K562 (cell line): ENCODE data around the gene INSL3. TPM values are rescaled to one million over a fixed set of nuclear protein-coding genes. Genes with fewer than 3 reads are reported as not detected.

Experiments used
- ATAC-seq: fragments of 200-7000 bp; cut with Tn5 transposase; 3 replicates; pipeline ENCODE4 v1.9.1; 2020; ENCODE audit warnings: moderate library complexity
- BruUV-seq: library from RNA; stranded (reverse); fragments of 400-500 nt; replicated peaks from 2 replicates; lab custom pipeline; 2021; lab: Mats Ljungman, UMichigan
- CTCF ChIA-PET: fragments of 300-600 bp; formaldehyde crosslinking; extraction: SDS; loops from one replicate; lab custom pipeline; 2021; ENCODE audit warnings: low intra/inter-chr PET ratio; lab: Yijun Ruan, JAX
- POLR2A ChIA-PET: fragments of 300-600, 350-650 bp; sonication (Branson Sonifier 250); formaldehyde crosslinking; extraction: SDS; loops from one replicate; lab custom pipeline; 2021; ENCODE audit warnings: antibody characterized with exemption, inconsistent platforms; lab: Yijun Ruan, JAX
- DNase-seq, 4 experiments: peaks; one replicate each; pipeline versions ENCODE4 v3.0.0 to v3.0.0-alpha.2; 2011 to 2018; ENCODE audit warnings: low spot score in 3 of 4, mixed read lengths in 3 of 4; ENCODE audit errors: extremely low read depth in 1 of 4
- FAIRE-seq: peaks from 2 replicates; lab custom pipeline; 2011; peaks lifted over from hg19 to GRCh38; lab: Jason Lieb, UNC
- H2AFZ ChIP-seq: 2 replicates; pipeline ENCODE4 v1.6.0; 2011; ENCODE audit warnings: low read depth, low read length, control low read depth, inconsistent platforms
- H3K27ac ChIP-seq: fragments of 200-600 bp; 3 replicates; pipeline ENCODE4 v1.8.0; 2011; ENCODE audit warnings: low read depth, mild to moderate bottlenecking, control low read depth, inconsistent platforms, low read length, moderate library complexity, mixed read lengths; ENCODE audit errors: extremely low read depth
- H3K27me3 ChIP-seq, 2 experiments: fragments of 300-600 bp in 1 of 2; 2 replicates in 1 of 2; 3 replicates in 1 of 2; pipeline versions ENCODE4 v1.6.0 to v1.8.0; 2011; ENCODE audit warnings: inconsistent platforms in 2 of 2, low read length in 2 of 2, mild to moderate bottlenecking in 1 of 2, mixed read lengths in 1 of 2, moderate library complexity in 1 of 2; ENCODE audit not compliant: control insufficient read depth in 2 of 2, insufficient read depth in 2 of 2
- H3K36me3 ChIP-seq: fragments of 300-600 bp; 3 replicates; pipeline ENCODE4 v1.8.0; 2011; ENCODE audit warnings: mild to moderate bottlenecking, low read length, inconsistent platforms; ENCODE audit not compliant: control insufficient read depth, insufficient read depth
- H3K4me1 ChIP-seq, 2 experiments: fragments of 200-600 bp in 1 of 2; replicated peaks in 1 of 2; 2 replicates in 1 of 2; 3 replicates in 1 of 2; pipeline versions ENCODE4 v1.5.1 to v1.8.0; 2011; ENCODE audit warnings: inconsistent platforms in 2 of 2, low read length in 2 of 2, mild to moderate bottlenecking in 1 of 2, mixed read lengths in 1 of 2, moderate library complexity in 1 of 2; ENCODE audit not compliant: control insufficient read depth in 2 of 2, insufficient read depth in 2 of 2
- H3K4me2 ChIP-seq: 2 replicates; pipeline ENCODE4 v1.6.1; 2011; ENCODE audit warnings: low read length, control low read depth, inconsistent platforms, mixed read lengths; ENCODE audit not compliant: insufficient read depth
- H3K4me3 ChIP-seq: fragments of 200-600 bp; sonication (generic), shearing (Covaris generic); 2 replicates; pipeline ENCODE4 v1.5.1; 2016; ENCODE audit warnings: control low read depth, inconsistent platforms
- H3K79me2 ChIP-seq: fragments of 200-600 bp; 3 replicates; pipeline ENCODE4 v1.8.0; 2011; ENCODE audit warnings: low read length, inconsistent platforms; ENCODE audit not compliant: control insufficient read depth, insufficient read depth
- H3K9ac ChIP-seq, 2 experiments: 2 replicates each; pipeline versions ENCODE4 v1.6.0 to v1.6.1; 2011; ENCODE audit warnings: low read depth in 2 of 2, low read length in 2 of 2, control low read depth in 1 of 2, inconsistent platforms in 1 of 2, mild to moderate bottlenecking in 1 of 2, mixed read lengths in 1 of 2; ENCODE audit not compliant: insufficient read depth in 1 of 2
- H3K9me1 ChIP-seq: one replicate; pipeline ENCODE4 v1.6.0; 2011; ENCODE audit warnings: inconsistent platforms, mild to moderate bottlenecking, low read length, moderate library complexity; ENCODE audit not compliant: control insufficient read depth, insufficient read depth
- H3K9me3 ChIP-seq: replicated peaks from 2 replicates; pipeline ENCODE4 v1.5.1; 2011; ENCODE audit warnings: low read depth, low read length, inconsistent platforms; ENCODE audit not compliant: control insufficient read depth, insufficient read depth
- H4K20me1 ChIP-seq: replicated peaks from 2 replicates; pipeline ENCODE4 v1.6.1; 2011; ENCODE audit warnings: low read length, inconsistent platforms, mixed read lengths; ENCODE audit not compliant: control insufficient read depth, insufficient read depth
- ARID3B ChIP-seq: fragments of 250-450 bp; sonication (Bioruptor Pico); IDR thresholded peaks from 2 replicates; pipeline ENCODE4 v1.4.0; 2020; ENCODE audit warnings: borderline replicate concordance
- BMI1 ChIP-seq: fragments of 150-350 bp; IDR thresholded peaks from 2 replicates; pipeline ENCODE4 v1.6.1; 2014; ENCODE audit warnings: low read length
- FOS ChIP-seq: IDR thresholded peaks from 3 replicates; pipeline ENCODE4 v1.6.1; 2011; ENCODE audit not compliant: insufficient read length; ENCODE audit errors: extremely low read depth
- HES1 ChIP-seq: fragments of 450-650 bp; IDR thresholded peaks from 2 replicates; pipeline ENCODE4 v1.6.1; 2016; ENCODE audit warnings: low read depth, mild to moderate bottlenecking, moderate library complexity
- HMGN3 ChIP-seq: IDR thresholded peaks from 2 replicates; pipeline ENCODE4 v1.6.1; 2011; ENCODE audit warnings: borderline replicate concordance, low read depth, mild to moderate bottlenecking, mixed read lengths, low read length; ENCODE audit not compliant: insufficient read length; ENCODE audit errors: extremely low read depth
- MTF1 ChIP-seq: fragments of 250-450 bp; sonication (Bioruptor Pico); IDR thresholded peaks from 2 replicates; pipeline ENCODE4 v1.9.0; 2021; ENCODE audit warnings: moderate library complexity, mild to moderate bottlenecking, inconsistent platforms, borderline replicate concordance
- PML ChIP-seq: IDR thresholded peaks from 2 replicates; pipeline ENCODE4 v1.6.1; 2012; ENCODE audit warnings: low read length, inconsistent platforms
- TFE3 ChIP-seq: fragments of 450-650 bp; formaldehyde crosslinking; IDR thresholded peaks from 2 replicates; pipeline ENCODE4 v1.4.0; 2020; ENCODE audit warnings: mild to moderate bottlenecking, mixed read lengths
- ZNF143 ChIP-seq: sonication (generic); formaldehyde crosslinking; IDR thresholded peaks from 2 replicates; pipeline ENCODE4 v1.9.0; 2022; ENCODE audit warnings: mild to moderate bottlenecking, missing genetic modification reagents
- WGBS: fragments of 100-300 bp; shearing (Covaris generic); methylation state at CpG from one replicate; pipeline ENCODE4 v1.1.6; 2016; ENCODE audit warnings: low coverage, mixed read lengths; ENCODE audit not compliant: insufficient coverage; ENCODE audit errors: missing lambda C conversion rate; 5-methylcytosine and 5-hydroxymethylcytosine counted together
- in situ Hi-C: fragments of 300-500 bp; cut with MboI; formaldehyde crosslinking; loops from 4 replicates; pipeline ENCODE4 v1.15.0; 2018; ENCODE audit warnings: inconsistent platforms, mixed read lengths
- intact Hi-C: fragments of 100-400 bp; cut with micrococcal nuclease; formaldehyde crosslinking; loops from 2 replicates; pipeline ENCODE4 v1.14.2; 2022
- polyA plus RNA-seq, 8 experiments: library from polyadenylated mRNA; depleted of rRNA in 4 of 8; stranded (reverse) in 5 of 8; unstranded in 3 of 8; fragments of >200 nt; fragmentation: Nextera tagmentation in 2 of 8; fragmentation: Illumina TruSeq in 1 of 8; extraction: Ambion mirVana in 2 of 8; extraction: Trizol in 1 of 8; gene quantifications; 2 replicates each; pipeline versions ENCODE4 v1.2.1 to v1.2.3, GENCODE V29; 2011 to 2014; ENCODE audit warnings: inconsistent platforms in 1 of 8, missing spikeins in 1 of 8
- total RNA-seq, 7 experiments: library from RNA; depleted of rRNA in 6 of 7; stranded (reverse); fragments of >200 nt in 6 of 7; fragmentation: Illumina TruSeq in 2 of 7; extraction: Trizol in 2 of 7; gene quantifications; 2 replicates each; pipeline versions ENCODE4 v1.2.1 to v1.2.3, GENCODE V29; 2011 to 2021; ENCODE audit warnings: low replicate concordance in 1 of 7
- TF ChIP-seq, protein P1 (sequence below), 2 experiments: fragments of 450-650 bp; IDR thresholded peaks; 2 replicates each; pipeline ENCODE4 v1.6.1; 2018; ENCODE audit warnings: mild to moderate bottlenecking in 2 of 2, low read depth in 1 of 2; ENCODE audit not compliant: partially characterized antibody in 2 of 2
- TF ChIP-seq, protein P2 (sequence below): fragments of 450-650 bp; IDR thresholded peaks from one replicate; pipeline ENCODE4 v1.6.1; 2018; ENCODE audit warnings: mild to moderate bottlenecking, moderate library complexity; ENCODE audit not compliant: partially characterized antibody

The INSL3 gene
- total and polyA plus RNA-seq, 9 of the 15 experiments (the other 6 are each of a cell fraction or from before 2014, with no cell fraction given): not detected

- intact Hi-C loops (no loop called here), in situ Hi-C loops (no loop called here)
- ATAC-seq: no peak
- no peak for DNase-seq
- Histone ChIP-seq H3K79me2 (no peaks in the 10 kb centered on the region), H2AFZ (no peak overlapping the region), H3K36me3 (no peaks in the 10 kb centered on the region), H3K4me2 (no peak overlapping the region), H3K9me1 (no peaks in the 10 kb centered on the region), H3K4me1 (no peaks in the 10 kb centered on the region; a peak in 1 of 5 replicates), H3K27ac (no peak overlapping the region), H3K27me3 (peaks cover 0 to 32% of the 10 kb centered on the region in 2 experiments; a peak in 4 of 5 replicates), H4K20me1 (no peaks in the 10 kb centered on the region), H3K4me3 (no peak overlapping the region), H3K9ac (no peak overlapping the region), H3K9me3 (no peaks in the 10 kb centered on the region)
- no TSS peak for BruUV-seq
- WGBS: under 1% methylated on average over 12 of the region's 12 CpGs
- FAIRE-seq: no peak
- CTCF ChIA-PET: interaction anchor here (0.7 kb wide), 1 partner anchor 28 kb away, joined by 3 read pairs; no protein-coding TSS in a partner anchor
- POLR2A ChIA-PET: interaction anchor here (0.6 to 1.5 kb wide), 6 partner anchors 14 to 133 kb away, joined by 3 to 5 read pairs (median 3); partner anchors contain the start of genes JAK3 and RPL18A
- TF ChIP-seq, protein P1, sequence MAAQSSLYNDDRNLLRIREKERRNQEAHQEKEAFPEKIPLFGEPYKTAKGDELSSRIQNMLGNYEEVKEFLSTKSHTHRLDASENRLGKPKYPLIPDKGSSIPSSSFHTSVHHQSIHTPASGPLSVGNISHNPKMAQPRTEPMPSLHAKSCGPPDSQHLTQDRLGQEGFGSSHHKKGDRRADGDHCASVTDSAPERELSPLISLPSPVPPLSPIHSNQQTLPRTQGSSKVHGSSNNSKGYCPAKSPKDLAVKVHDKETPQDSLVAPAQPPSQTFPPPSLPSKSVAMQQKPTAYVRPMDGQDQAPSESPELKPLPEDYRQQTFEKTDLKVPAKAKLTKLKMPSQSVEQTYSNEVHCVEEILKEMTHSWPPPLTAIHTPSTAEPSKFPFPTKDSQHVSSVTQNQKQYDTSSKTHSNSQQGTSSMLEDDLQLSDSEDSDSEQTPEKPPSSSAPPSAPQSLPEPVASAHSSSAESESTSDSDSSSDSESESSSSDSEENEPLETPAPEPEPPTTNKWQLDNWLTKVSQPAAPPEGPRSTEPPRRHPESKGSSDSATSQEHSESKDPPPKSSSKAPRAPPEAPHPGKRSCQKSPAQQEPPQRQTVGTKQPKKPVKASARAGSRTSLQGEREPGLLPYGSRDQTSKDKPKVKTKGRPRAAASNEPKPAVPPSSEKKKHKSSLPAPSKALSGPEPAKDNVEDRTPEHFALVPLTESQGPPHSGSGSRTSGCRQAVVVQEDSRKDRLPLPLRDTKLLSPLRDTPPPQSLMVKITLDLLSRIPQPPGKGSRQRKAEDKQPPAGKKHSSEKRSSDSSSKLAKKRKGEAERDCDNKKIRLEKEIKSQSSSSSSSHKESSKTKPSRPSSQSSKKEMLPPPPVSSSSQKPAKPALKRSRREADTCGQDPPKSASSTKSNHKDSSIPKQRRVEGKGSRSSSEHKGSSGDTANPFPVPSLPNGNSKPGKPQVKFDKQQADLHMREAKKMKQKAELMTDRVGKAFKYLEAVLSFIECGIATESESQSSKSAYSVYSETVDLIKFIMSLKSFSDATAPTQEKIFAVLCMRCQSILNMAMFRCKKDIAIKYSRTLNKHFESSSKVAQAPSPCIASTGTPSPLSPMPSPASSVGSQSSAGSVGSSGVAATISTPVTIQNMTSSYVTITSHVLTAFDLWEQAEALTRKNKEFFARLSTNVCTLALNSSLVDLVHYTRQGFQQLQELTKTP (IDR thresholded peaks at IDR 0.05; ENCODE audit: low read depth in 1 of 2, partially characterized antibody in 2 of 2): no peak
- TF ChIP-seq ARID3B (CRISPR knock-in tag) (no peak), TFE3 (CRISPR knock-in tag) (no peak), PML (no peak), ZNF143 (CRISPR knock-in tag) (no peak), HMGN3 (no peak), MTF1 (CRISPR knock-in tag) (no peak), FOS (no peak), BMI1 (no peak), HES1 (peak; percentile 60)
- TF ChIP-seq, protein P2, sequence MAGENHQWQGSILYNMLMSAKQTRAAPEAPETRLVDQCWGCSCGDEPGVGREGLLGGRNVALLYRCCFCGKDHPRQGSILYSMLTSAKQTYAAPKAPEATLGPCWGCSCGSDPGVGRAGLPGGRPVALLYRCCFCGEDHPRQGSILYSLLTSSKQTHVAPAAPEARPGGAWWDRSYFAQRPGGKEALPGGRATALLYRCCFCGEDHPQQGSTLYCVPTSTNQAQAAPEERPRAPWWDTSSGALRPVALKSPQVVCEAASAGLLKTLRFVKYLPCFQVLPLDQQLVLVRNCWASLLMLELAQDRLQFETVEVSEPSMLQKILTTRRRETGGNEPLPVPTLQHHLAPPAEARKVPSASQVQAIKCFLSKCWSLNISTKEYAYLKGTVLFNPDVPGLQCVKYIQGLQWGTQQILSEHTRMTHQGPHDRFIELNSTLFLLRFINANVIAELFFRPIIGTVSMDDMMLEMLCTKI: no peak
Observed at GRCh38 chr19:17802137-17802858, 19.0 kb downstream of the INSL3 start.
